Natural killer cell (primary cell): ENCODE measurements around the gene BCAS3. TPM values are rescaled to one million over a fixed set of nuclear protein-coding genes. Genes with fewer than 3 reads are reported as not detected.

Source experiments
- ATAC-seq, 3 donors: fragments of 150-1000 bp in 2 of 3; fragments of 200-7000 bp in 1 of 3; cut with Tn5 transposase; 1 replicate in 1 of 3; 2 replicates in 2 of 3; pipeline ENCODE4 v1.10.0; 2021; ENCODE audit warnings: mild to moderate bottlenecking in 2 of 3, moderate library complexity in 2 of 3
- DNase-seq, 2 donors: peaks; one replicate each; pipeline versions ENCODE4 v3.0.0 to v3.0.0-alpha.2; 2013 to 2021; ENCODE audit warnings: mixed read lengths in 1 of 2
- H3K27ac ChIP-seq: one replicate; pipeline ENCODE4 v1.5.1; 2013; ENCODE audit warnings: mild to moderate bottlenecking, low read length
- H3K27me3 ChIP-seq: one replicate; pipeline ENCODE4 v1.6.1; 2013; ENCODE audit warnings: low read length; ENCODE audit not compliant: control insufficient read depth, insufficient read depth
- H3K36me3 ChIP-seq: one replicate; pipeline ENCODE4 v1.6.1; 2013; ENCODE audit warnings: low read length; ENCODE audit not compliant: control insufficient read depth, insufficient read depth
- H3K4me1 ChIP-seq: one replicate; pipeline ENCODE4 v1.6.1; 2013; ENCODE audit warnings: low read length; ENCODE audit not compliant: control insufficient read depth, insufficient read depth
- H3K4me3 ChIP-seq: one replicate; pipeline ENCODE4 v1.5.1; 2013; ENCODE audit warnings: low read length
- H3K9me3 ChIP-seq: one replicate; pipeline ENCODE4 v1.6.1; 2013; ENCODE audit warnings: low read length; ENCODE audit not compliant: control insufficient read depth, insufficient read depth
- H3K27ac Mint-ChIP-seq, 2 donors: one replicate each; pipeline ENCODE4 v1.8.0; 2022; ENCODE audit warnings: mild to moderate bottlenecking in 2 of 2, mixed read lengths in 2 of 2, moderate library complexity in 1 of 2
- H3K27me3 Mint-ChIP-seq, 2 donors: one replicate each; pipeline ENCODE4 v1.8.0; 2022; ENCODE audit warnings: low read depth in 2 of 2, mixed read lengths in 2 of 2
- H3K36me3 Mint-ChIP-seq: one replicate; pipeline ENCODE4 v1.8.0; 2022; ENCODE audit warnings: mixed read lengths
- H3K4me1 Mint-ChIP-seq, 2 donors: one replicate each; pipeline ENCODE4 v1.8.0; 2022; ENCODE audit warnings: mixed read lengths in 2 of 2
- H3K4me3 Mint-ChIP-seq: one replicate; pipeline ENCODE4 v1.8.0; 2022; ENCODE audit warnings: mild to moderate bottlenecking, moderate library complexity, mixed read lengths
- H3K9me3 Mint-ChIP-seq, 2 donors: one replicate each; pipeline ENCODE4 v1.8.0; 2022; ENCODE audit warnings: mixed read lengths in 2 of 2
- CTCF ChIP-seq: fragments of 200-600 bp; IDR thresholded peaks from one replicate; pipeline ENCODE4 v1.8.0; 2022; ENCODE audit warnings: antibody characterized with exemption
- WGBS: methylation state at CpG from one replicate; pipeline ENCODE4 v1.1.7; 2013; ENCODE audit warnings: missing lambda C conversion rate; ENCODE audit not compliant: insufficient coverage; 5-methylcytosine and 5-hydroxymethylcytosine counted together
- intact Hi-C: fragments of 100-400 bp; cut with micrococcal nuclease; formaldehyde crosslinking; loops from one replicate; pipeline ENCODE4 v1.14.2; 2022
- total RNA-seq, 4 donors: library from RNA; stranded (reverse); fragments of 120-200 nt in 1 of 4; gene quantifications; one replicate each; pipeline versions ENCODE4 v1.2.3 to v1.2.4, GENCODE V29; 2013 to 2022

BCAS3 gene
- total RNA-seq, 3 donors from 2014 or later (not counting 1 experiment from before 2014, with no cell fraction given) = 60.5 to 87.8 (median 72.0) TPM

- intact Hi-C loops = no loop called here
- Mint-ChIP-seq H3K27ac (no peak overlapping the region), H3K36me3 (no peaks in the 10 kb centered on the region), H3K4me3 (no peak overlapping the region), H3K9me3 (no peaks in the 10 kb centered on the region), H3K27me3 (peaks cover 27 to 39% of the 10 kb centered on the region in 2 donors), H3K4me1 (no peaks in the 10 kb centered on the region)
- no peaks in the 10 kb centered on the region for H3K36me3 ChIP-seq
- DNase-seq (no peak), ATAC-seq (no peak)
- H3K4me3 ChIP-seq = no peak overlapping the region
- H3K27me3 ChIP-seq = peaks cover 2% of the 10 kb centered on the region
- H3K4me1 ChIP-seq = no peaks in the 10 kb centered on the region
- WGBS = 89% methylated on average over 10 of the region's 10 CpGs
- no peak for TF ChIP-seq CTCF
- H3K9me3 ChIP-seq = no peaks in the 10 kb centered on the region
- no peak overlapping the region for H3K27ac ChIP-seq
Measured at GRCh38 chr17:61423967-61424649, 746.5 kb downstream of the BCAS3 start.

DNA sequence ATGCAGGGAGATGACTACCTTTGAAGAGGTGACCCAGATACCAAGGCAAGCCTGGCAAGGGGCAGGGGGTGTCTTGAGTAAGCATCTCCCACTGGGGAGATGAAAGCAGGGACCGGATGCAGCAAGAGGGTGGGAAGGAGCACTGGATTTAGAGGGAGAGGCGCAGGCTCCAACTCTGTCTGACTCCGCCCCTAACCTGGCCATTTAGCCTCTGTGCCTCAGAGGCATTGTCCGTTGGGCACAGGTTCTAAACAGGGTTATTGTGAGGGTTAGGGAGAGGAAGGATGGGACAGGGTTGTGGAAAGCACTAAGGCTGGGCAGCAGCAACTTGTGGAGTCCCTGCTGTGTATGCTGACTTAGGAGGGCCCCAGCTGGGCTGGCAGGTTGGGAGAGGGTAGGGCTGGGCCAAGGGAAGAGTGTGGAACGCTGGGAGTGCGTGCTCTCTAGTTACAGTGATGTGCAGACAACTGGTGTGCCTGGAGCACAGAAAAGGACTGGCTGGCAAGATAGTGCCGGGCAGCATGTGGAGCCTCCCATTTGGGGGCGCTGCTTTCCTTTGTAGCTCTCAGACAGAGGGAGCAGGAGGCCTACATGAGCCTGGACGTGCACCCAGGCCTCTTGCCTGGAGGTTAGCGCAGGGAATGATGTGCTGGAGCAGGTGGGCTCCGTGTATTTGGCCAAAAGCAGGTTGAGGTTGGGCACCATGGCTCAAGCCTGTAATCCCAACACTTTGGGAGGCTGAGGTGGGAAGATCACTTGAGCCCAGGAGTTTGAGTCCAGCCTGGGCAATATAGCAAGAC lies 748.2 kb downstream of the BCAS3 start:
- H3K4me3 Mint-ChIP-seq = no peak overlapping the region
- no peak for ATAC-seq
- peaks cover 2% of the 10 kb centered on the region for H3K27me3 ChIP-seq
- peaks cover 18 to 21% of the 10 kb centered on the region in 2 donors for H3K27me3 Mint-ChIP-seq
- H3K9me3 ChIP-seq = no peaks in the 10 kb centered on the region
- H3K36me3 ChIP-seq = no peaks in the 10 kb centered on the region
- no peaks in the 10 kb centered on the region for H3K4me1 ChIP-seq
- H3K36me3 Mint-ChIP-seq = no peaks in the 10 kb centered on the region
- no peak for DNase-seq
- no peak overlapping the region for H3K27ac Mint-ChIP-seq
- 63% methylated on average over 11 of the region's 11 CpGs for WGBS
- intact Hi-C loops = no loop called here
- TF ChIP-seq CTCF = no peak
- H3K9me3 Mint-ChIP-seq = no peaks in the 10 kb centered on the region
- no peaks in the 10 kb centered on the region for H3K4me1 Mint-ChIP-seq
- H3K4me3 ChIP-seq = no peak overlapping the region
- no peak overlapping the region for H3K27ac ChIP-seq

DNA sequence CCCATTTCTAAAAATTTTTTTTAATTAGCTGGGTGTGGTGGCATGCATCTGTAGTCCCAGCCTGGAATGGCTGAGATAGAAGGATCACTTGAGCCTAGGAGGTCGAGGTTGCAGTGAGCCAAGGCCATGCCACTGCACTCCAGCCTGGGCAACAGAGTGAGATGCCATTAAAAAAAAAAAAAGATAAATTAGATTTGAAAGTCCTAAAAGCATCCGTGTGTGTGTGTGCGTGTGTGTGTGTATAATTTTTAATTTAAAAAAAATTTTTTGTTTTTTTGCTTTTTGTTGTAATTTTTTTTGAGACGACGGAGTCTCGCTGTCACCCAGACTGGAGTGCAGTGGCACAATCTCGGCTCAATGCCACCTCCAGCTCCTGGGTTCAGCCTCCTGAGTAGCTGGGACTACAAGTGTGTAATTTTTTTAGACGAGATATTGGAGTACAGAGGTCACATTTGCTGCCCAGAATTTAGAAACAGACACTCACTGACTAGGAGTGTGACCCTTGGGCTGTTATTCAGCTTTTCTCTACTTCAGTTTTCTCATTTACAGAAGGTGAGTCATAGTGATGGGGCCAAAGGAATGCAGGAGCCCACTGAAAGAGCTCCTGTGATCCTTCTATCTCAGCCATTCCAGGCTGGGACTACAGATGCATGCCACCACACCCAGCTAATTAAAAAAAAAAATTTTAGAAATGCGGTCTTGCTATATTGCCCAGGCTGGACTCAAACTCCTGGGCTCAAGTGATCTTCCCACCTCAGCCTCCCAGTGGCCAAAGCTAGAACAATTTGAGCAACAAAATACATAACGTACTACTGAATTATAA lies 749.0 kb downstream of the BCAS3 start:
- Histone ChIP-seq H3K9me3 (no peaks in the 10 kb centered on the region), H3K4me1 (no peaks in the 10 kb centered on the region), H3K27ac (no peak overlapping the region), H3K4me3 (no peak overlapping the region), H3K36me3 (no peaks in the 10 kb centered on the region), H3K27me3 (peaks cover 2% of the 10 kb centered on the region)
- Mint-ChIP-seq H3K4me3 (no peak overlapping the region), H3K36me3 (no peaks in the 10 kb centered on the region), H3K27ac (no peak overlapping the region), H3K4me1 (no peaks in the 10 kb centered on the region), H3K27me3 (peaks cover 13 to 18% of the 10 kb centered on the region in 2 donors), H3K9me3 (no peaks in the 10 kb centered on the region)
- no peak for TF ChIP-seq CTCF
- DNase-seq = no peak
- no peak for ATAC-seq
- 90% methylated on average over 9 of the region's 10 CpGs for WGBS
- intact Hi-C loops = no loop called here
